GM23338 (cell line): ENCODE results near the gene NPB.

ENCODE experiments used
- CREB1 ChIP-seq: fragments of 250-450 bp; sonication (Bioruptor Pico); IDR thresholded peaks from 2 replicates; pipeline ENCODE4 v1.5.0; 2020; ENCODE audit warnings: low read depth, mild to moderate bottlenecking, moderate library complexity
- EZH2 ChIP-seq: fragments of 200-600 bp; sonication (generic); IDR thresholded peaks from one replicate; pipeline ENCODE4 v1.8.0; 2017; ENCODE audit warnings: antibody characterized with exemption, mild to moderate bottlenecking, low read depth; ENCODE audit not compliant: unreplicated experiment
- EZH2phosphoT487 ChIP-seq: fragments of 200-600 bp; sonication (generic); IDR thresholded peaks from one replicate; pipeline ENCODE4 v1.8.1; 2018; ENCODE audit warnings: antibody characterized with exemption; ENCODE audit not compliant: unreplicated experiment
- POLR2AphosphoS5 ChIP-seq: IDR thresholded peaks from 2 replicates; pipeline ENCODE4 v1.6.1; 2016; ENCODE audit warnings: antibody characterized with exemption, low read depth
- ZNF331 ChIP-seq: fragments of 250-450 bp; sonication (Bioruptor Pico); IDR thresholded peaks from 2 replicates; pipeline ENCODE4 v1.5.0; 2020; ENCODE audit warnings: low read depth, mild to moderate bottlenecking, moderate library complexity
- TF ChIP-seq, protein P1 (sequence below): IDR thresholded peaks from one replicate; pipeline ENCODE4 v1.6.1; 2018; ENCODE audit warnings: antibody characterized with exemption; ENCODE audit not compliant: unreplicated experiment
- TF ChIP-seq, protein P2 (sequence below), 2 experiments: fragments of 200-600 bp in 1 of 2; sonication (generic) in 1 of 2; conservative IDR thresholded peaks; 2 replicates each; pipeline versions ENCODE4 v1.5.1 to v1.6.1; 2016 to 2017; ENCODE audit warnings: antibody characterized with exemption in 2 of 2, low read depth in 2 of 2, mild to moderate bottlenecking in 2 of 2, moderate library complexity in 1 of 2

GRCh38 chr17:81903896-81904599 lies 2.0 kb downstream of the NPB start:
- TF ChIP-seq, protein P1, sequence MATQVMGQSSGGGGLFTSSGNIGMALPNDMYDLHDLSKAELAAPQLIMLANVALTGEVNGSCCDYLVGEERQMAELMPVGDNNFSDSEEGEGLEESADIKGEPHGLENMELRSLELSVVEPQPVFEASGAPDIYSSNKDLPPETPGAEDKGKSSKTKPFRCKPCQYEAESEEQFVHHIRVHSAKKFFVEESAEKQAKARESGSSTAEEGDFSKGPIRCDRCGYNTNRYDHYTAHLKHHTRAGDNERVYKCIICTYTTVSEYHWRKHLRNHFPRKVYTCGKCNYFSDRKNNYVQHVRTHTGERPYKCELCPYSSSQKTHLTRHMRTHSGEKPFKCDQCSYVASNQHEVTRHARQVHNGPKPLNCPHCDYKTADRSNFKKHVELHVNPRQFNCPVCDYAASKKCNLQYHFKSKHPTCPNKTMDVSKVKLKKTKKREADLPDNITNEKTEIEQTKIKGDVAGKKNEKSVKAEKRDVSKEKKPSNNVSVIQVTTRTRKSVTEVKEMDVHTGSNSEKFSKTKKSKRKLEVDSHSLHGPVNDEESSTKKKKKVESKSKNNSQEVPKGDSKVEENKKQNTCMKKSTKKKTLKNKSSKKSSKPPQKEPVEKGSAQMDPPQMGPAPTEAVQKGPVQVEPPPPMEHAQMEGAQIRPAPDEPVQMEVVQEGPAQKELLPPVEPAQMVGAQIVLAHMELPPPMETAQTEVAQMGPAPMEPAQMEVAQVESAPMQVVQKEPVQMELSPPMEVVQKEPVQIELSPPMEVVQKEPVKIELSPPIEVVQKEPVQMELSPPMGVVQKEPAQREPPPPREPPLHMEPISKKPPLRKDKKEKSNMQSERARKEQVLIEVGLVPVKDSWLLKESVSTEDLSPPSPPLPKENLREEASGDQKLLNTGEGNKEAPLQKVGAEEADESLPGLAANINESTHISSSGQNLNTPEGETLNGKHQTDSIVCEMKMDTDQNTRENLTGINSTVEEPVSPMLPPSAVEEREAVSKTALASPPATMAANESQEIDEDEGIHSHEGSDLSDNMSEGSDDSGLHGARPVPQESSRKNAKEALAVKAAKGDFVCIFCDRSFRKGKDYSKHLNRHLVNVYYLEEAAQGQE, result no peak
- TF ChIP-seq, protein P2, sequence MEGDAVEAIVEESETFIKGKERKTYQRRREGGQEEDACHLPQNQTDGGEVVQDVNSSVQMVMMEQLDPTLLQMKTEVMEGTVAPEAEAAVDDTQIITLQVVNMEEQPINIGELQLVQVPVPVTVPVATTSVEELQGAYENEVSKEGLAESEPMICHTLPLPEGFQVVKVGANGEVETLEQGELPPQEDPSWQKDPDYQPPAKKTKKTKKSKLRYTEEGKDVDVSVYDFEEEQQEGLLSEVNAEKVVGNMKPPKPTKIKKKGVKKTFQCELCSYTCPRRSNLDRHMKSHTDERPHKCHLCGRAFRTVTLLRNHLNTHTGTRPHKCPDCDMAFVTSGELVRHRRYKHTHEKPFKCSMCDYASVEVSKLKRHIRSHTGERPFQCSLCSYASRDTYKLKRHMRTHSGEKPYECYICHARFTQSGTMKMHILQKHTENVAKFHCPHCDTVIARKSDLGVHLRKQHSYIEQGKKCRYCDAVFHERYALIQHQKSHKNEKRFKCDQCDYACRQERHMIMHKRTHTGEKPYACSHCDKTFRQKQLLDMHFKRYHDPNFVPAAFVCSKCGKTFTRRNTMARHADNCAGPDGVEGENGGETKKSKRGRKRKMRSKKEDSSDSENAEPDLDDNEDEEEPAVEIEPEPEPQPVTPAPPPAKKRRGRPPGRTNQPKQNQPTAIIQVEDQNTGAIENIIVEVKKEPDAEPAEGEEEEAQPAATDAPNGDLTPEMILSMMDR (conservative IDR thresholded peaks at IDR 0.05; ENCODE audit: low read depth in 2 of 2), result no peak
- TF ChIP-seq EZH2 (no peak), CREB1 (CRISPR knock-in tag) (no peak), EZH2phosphoT487 (no peak), POLR2AphosphoS5 (no peak), ZNF331 (CRISPR knock-in tag) (no peak)
